NCI-H748 (cell line): ENCODE data around the gene IKZF3.

Experiments used
- DNase-seq: peaks from one replicate; lab custom pipeline; 2025; ENCODE audit not compliant: unreplicated experiment; lab: John Stamatoyannopoulos, UW

IKZF3 gene

GRCh38 chr17:39818358-39819000, 45.6 kb downstream of the IKZF3 start:
- no peak for DNase-seq

- DNase-seq: no peak
These were observed 47.8 kb downstream of the IKZF3 start for GRCh38 chr17:39816272-39816671.

- DNase-seq: no peak
These were observed 49.6 kb downstream of the IKZF3 start for GRCh38 chr17:39814497-39814896.

DNA sequence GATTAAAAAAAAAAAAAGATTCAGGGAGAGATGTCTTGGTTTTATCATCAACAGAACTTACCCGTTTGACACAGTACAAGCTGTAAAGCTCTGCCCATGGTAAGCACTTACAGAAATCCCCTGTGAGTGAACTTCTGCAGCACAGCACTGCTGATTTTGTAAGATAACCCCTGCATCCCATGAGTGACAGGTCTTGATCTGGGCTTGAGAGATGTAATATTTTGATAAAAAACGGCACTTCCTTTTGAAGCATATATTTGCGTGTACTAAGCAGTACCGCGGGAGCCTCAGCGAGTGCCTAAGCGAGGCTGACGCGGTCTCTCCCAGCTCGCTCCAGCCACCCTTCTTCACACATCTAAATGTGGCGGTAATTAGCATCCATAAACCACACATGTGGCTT, 50.5 kb downstream of the IKZF3 start:
- no peak for DNase-seq

DNA sequence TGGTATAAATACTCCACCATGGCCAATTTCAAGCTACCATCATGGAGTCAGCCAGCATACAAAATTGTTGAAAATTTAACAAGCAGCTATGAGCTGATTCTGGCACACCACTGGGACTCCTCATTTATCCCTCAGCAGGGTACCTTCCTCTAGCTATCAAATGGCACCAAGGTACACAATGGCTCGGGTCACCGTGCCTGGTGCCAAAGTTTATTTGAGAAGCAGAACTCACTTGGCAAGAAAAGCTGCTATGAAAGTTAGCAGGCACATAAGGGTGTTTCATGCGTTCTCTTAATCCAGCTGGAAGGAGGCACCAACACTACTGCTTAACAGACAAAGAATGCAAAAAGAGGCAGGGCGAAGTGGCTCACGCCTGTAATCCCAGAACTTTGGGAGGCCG, 51.6 kb downstream of the IKZF3 start:
- DNase-seq: peak; percentile 9

DNA sequence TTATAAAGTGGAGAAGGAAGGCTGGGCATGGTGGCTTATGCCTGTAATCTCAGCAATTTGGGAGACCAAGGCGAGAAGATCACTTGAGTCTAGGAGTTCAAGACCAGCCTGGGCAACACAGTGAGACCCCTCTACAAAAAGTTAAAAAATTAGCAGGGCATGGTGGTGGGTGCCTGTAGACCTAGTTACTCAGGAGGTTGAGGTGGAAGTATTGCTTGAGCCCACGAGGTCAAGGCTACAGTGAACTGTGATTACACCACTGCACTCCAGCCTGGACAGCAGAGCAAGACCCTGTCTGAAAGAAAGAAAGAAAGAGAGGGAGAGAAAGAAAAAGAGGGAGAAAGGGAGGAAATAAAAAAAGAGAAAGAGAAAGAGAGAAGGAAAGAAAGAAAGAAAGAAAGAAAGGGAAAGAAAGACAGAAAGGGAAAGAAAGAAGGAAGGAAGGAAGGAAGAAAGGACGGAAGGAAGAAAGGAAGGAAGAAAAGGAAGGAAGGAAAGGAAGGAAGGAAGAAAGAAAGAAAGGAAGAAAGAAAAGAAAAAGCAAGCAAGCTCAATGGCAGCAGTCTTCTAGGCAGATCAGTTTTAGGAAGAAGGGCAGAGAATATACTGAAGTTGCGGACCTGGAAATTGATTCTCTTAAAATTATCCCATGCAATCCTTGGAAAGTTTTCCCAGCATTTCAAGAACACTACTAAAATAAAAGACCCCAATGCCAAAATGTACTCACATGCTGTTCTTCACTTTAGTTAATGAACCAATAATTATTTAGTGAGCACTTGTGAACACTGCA, 53.0 kb downstream of the IKZF3 start:
- no peak for DNase-seq

- no peak for DNase-seq
These were observed 54.9 kb downstream of the IKZF3 start for GRCh38 chr17:39809221-39809620.

GRCh38 chr17:39808409-39808997, 55.6 kb downstream of the IKZF3 start:
- no peak for DNase-seq

GRCh38 chr17:39804839-39805238, 59.3 kb downstream of the IKZF3 start:
- DNase-seq: no peak

DNA sequence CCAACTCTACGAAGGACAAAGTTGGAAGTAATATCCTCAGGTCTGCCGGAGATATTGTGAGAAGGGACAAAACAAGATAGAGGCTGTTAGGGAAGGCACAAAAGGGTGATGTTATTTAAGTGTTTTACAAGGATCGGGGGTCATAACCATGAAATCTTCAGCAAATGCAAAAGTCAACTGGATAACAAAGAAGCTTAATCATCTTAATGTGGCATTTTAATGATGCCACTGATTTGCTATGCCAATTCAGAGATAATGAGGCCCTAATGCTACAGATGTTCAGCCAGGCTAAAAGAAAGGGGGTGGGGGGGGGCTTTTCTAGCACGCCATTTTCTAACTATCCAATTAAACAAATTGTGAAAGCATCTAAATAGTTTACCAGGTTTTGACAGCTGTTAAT, 63.1 kb downstream of the IKZF3 start:
- no peak for DNase-seq

DNA sequence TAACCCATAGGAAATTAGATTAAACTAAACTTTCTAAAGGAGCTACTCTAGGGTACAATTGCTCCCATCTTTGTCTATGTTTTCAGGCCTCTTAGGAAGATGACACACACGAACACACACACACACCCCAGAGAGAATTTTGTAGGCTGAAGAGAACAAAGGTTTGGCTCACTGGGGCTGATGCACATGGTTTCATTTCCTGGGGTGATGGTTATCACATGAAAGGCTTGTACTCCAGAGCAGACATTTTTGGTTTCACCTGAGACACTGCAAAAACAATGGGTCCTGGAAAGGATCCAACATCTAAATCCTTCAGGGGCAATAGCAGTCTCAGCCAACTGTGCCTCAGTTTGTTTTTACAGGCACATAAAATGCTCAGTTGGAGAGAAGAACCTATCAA, 63.6 kb downstream of the IKZF3 start:
- no peak for DNase-seq

GRCh38 chr17:39799395-39799794, 64.7 kb downstream of the IKZF3 start:
- no peak for DNase-seq

- no peak for DNase-seq
These were observed 69.7 kb downstream of the IKZF3 start for GRCh38 chr17:39794249-39794970.

GRCh38 chr17:39793301-39793872, 70.7 kb downstream of the IKZF3 start:
- no peak for DNase-seq

- no peak for DNase-seq
These were observed 71.4 kb downstream of the IKZF3 start for GRCh38 chr17:39792526-39793221.

- no peak for DNase-seq
These were observed 72.8 kb downstream of the IKZF3 start for GRCh38 chr17:39791111-39791992.

- no peak for DNase-seq
These were observed 76.2 kb downstream of the IKZF3 start for GRCh38 chr17:39787743-39788484.

DNA sequence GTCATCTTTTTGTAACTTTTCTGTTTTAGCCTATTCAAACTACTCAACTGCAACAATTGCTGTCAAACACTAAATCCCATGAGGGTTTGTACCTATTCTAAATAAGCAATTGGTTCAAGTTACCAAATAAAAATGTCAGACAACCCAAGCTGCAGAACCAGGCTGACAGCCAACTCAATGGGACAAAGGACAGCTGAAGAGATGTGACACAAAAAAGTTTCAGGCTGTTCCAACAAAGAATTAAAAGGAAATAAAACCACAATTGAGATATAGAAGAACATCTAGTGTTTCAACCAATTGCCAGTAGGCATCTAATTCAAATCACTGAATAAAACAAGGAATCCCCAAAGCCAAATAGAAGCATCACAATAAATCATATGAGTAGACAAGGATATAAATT, 77.1 kb downstream of the IKZF3 start:
- DNase-seq: no peak

- DNase-seq: no peak
These were observed 81.1 kb downstream of the IKZF3 start for GRCh38 chr17:39782980-39783379.
